H9 (cell line): ENCODE data around the gene ATP6V1G3. TPM values are rescaled to one million over a fixed set of nuclear protein-coding genes. Genes with fewer than 3 reads are reported as not detected.

Source experiments
- DNase-seq: peaks from one replicate; pipeline ENCODE4 v3.0.0-alpha.2; 2017
- H2AFZ ChIP-seq: one replicate; pipeline ENCODE4 v1.6.1; 2013; ENCODE audit warnings: mild to moderate bottlenecking, low read length, control low read depth, moderate library complexity
- H2AK5ac ChIP-seq: 2 replicates; pipeline ENCODE4 v1.6.1; 2013; ENCODE audit warnings: low read length, control low read depth, mixed read lengths; ENCODE audit not compliant: insufficient read length
- H2BK120ac ChIP-seq: one replicate; pipeline ENCODE4 v1.6.1; 2013; ENCODE audit warnings: low read depth, mild to moderate bottlenecking, low read length, control low read depth, inconsistent platforms; ENCODE audit not compliant: poor library complexity, severe bottlenecking
- H2BK12ac ChIP-seq: 2 replicates; pipeline ENCODE4 v1.6.1; 2013; ENCODE audit warnings: low read length, control low read depth, mixed read lengths, low read depth; ENCODE audit not compliant: insufficient read length
- H2BK15ac ChIP-seq: 2 replicates; pipeline ENCODE4 v1.6.1; 2013; ENCODE audit warnings: low read depth, low read length, control low read depth
- H2BK20ac ChIP-seq: one replicate; pipeline ENCODE4 v1.6.1; 2013; ENCODE audit warnings: low read depth, mild to moderate bottlenecking, low read length, control low read depth, inconsistent platforms; ENCODE audit not compliant: poor library complexity, severe bottlenecking
- H2BK5ac ChIP-seq: 2 replicates; pipeline ENCODE4 v1.6.1; 2013; ENCODE audit warnings: low read length, control low read depth, mixed read lengths; ENCODE audit not compliant: insufficient read length
- H3K14ac ChIP-seq: 2 replicates; pipeline ENCODE4 v1.6.1; 2013; ENCODE audit warnings: low read length, control low read depth; ENCODE audit not compliant: insufficient read depth
- H3K18ac ChIP-seq: 2 replicates; pipeline ENCODE4 v1.6.1; 2013; ENCODE audit warnings: low read depth, mild to moderate bottlenecking, mixed read lengths, low read length, control low read depth; ENCODE audit not compliant: insufficient read length
- H3K23ac ChIP-seq: 2 replicates; pipeline ENCODE4 v1.6.1; 2013; ENCODE audit warnings: low read length, control low read depth, mixed read lengths, low read depth; ENCODE audit not compliant: insufficient read length
- H3K23me2 ChIP-seq: 2 replicates; pipeline ENCODE4 v1.6.1; 2013; ENCODE audit warnings: low read depth, mild to moderate bottlenecking, mixed read lengths, low read length, control low read depth; ENCODE audit not compliant: insufficient read length, poor library complexity, severe bottlenecking
- H3K27ac ChIP-seq: 2 replicates; pipeline ENCODE4 v1.5.1; 2013; ENCODE audit warnings: low read length, control low read depth, mixed read lengths, low read depth; ENCODE audit not compliant: insufficient read length
- H3K27me3 ChIP-seq: 2 replicates; pipeline ENCODE4 v1.6.1; 2013; ENCODE audit warnings: low read length, control low read depth, inconsistent platforms; ENCODE audit not compliant: insufficient read depth
- H3K4ac ChIP-seq: 2 replicates; pipeline ENCODE4 v1.6.1; 2013; ENCODE audit warnings: low read depth, mild to moderate bottlenecking, control low read depth, inconsistent platforms, low read length, moderate library complexity
- H3K4me1 ChIP-seq: 2 replicates; pipeline ENCODE4 v1.6.1; 2013; ENCODE audit warnings: low read length, control low read depth, inconsistent platforms; ENCODE audit not compliant: insufficient read depth
- H3K4me2 ChIP-seq: 2 replicates; pipeline ENCODE4 v1.6.1; 2013; ENCODE audit warnings: low read length, control low read depth, mixed read lengths; ENCODE audit not compliant: insufficient read length, insufficient read depth
- H3K56ac ChIP-seq: 2 replicates; pipeline ENCODE4 v1.6.1; 2013; ENCODE audit warnings: low read depth, mild to moderate bottlenecking, mixed read lengths, low read length, control low read depth; ENCODE audit not compliant: insufficient read length
- H3K79me1 ChIP-seq: 2 replicates; pipeline ENCODE4 v1.6.1; 2013; ENCODE audit warnings: low read depth, mild to moderate bottlenecking, moderate library complexity, low read length, control low read depth, inconsistent platforms; ENCODE audit not compliant: insufficient read depth, poor library complexity, severe bottlenecking
- H3K79me2 ChIP-seq: 2 replicates; pipeline ENCODE4 v1.6.1; 2013; ENCODE audit warnings: low read length, control low read depth, inconsistent platforms; ENCODE audit not compliant: insufficient read depth
- H3K9ac ChIP-seq: 2 replicates; pipeline ENCODE4 v1.6.1; 2013; ENCODE audit warnings: low read length, control low read depth, mixed read lengths; ENCODE audit not compliant: insufficient read length; ENCODE audit errors: extremely low read depth
- H3K9me3 ChIP-seq: one replicate; pipeline ENCODE4 v1.6.1; 2013; ENCODE audit warnings: low read depth, low read length, inconsistent platforms; ENCODE audit not compliant: control insufficient read depth
- H3T11ph ChIP-seq: one replicate; pipeline ENCODE4 v1.6.1; 2013; ENCODE audit warnings: mild to moderate bottlenecking, low read length, control low read depth, inconsistent platforms
- H4K20me1 ChIP-seq: one replicate; pipeline ENCODE4 v1.6.1; 2013; ENCODE audit not compliant: control insufficient read depth, insufficient read length, insufficient read depth
- H4K5ac ChIP-seq: 2 replicates; pipeline ENCODE4 v1.6.1; 2013; ENCODE audit warnings: low read depth, mild to moderate bottlenecking, mixed read lengths, low read length, control low read depth; ENCODE audit not compliant: insufficient read length
- H4K8ac ChIP-seq: replicated peaks from 2 replicates; pipeline ENCODE4 v1.6.1; 2013; ENCODE audit warnings: low read length, control low read depth, mixed read lengths, low read depth; ENCODE audit not compliant: insufficient read length
- H4K91ac ChIP-seq: 2 replicates; pipeline ENCODE4 v1.6.1; 2013; ENCODE audit warnings: low read depth, mild to moderate bottlenecking, moderate library complexity, mixed read lengths, low read length, control low read depth; ENCODE audit not compliant: insufficient read length
- H3K27ac Mint-ChIP-seq, 3 experiments: 2 replicates in 2 of 3; 3 replicates in 1 of 3; pipeline ENCODE4 v1.8.0; 2020 to 2021; ENCODE audit warnings: mixed read lengths in 3 of 3, mild to moderate bottlenecking in 1 of 3, moderate library complexity in 1 of 3
- H3K27me3 Mint-ChIP-seq: 2 replicates; pipeline ENCODE4 v1.8.0; 2021; ENCODE audit warnings: low read depth, mild to moderate bottlenecking, moderate library complexity, mixed read lengths
- H3K36me3 Mint-ChIP-seq, 3 experiments: 2 replicates in 2 of 3; 3 replicates in 1 of 3; pipeline ENCODE4 v1.8.0; 2020 to 2021; ENCODE audit warnings: low read depth in 3 of 3, mixed read lengths in 3 of 3; ENCODE audit not compliant: insufficient read depth in 1 of 3
- H3K4me1 Mint-ChIP-seq, 2 experiments: 2 replicates each; pipeline ENCODE4 v1.8.0; 2020; ENCODE audit warnings: mixed read lengths in 2 of 2
- H3K4me3 Mint-ChIP-seq, 2 experiments: 2 replicates in 1 of 2; 3 replicates in 1 of 2; pipeline ENCODE4 v1.8.0; 2020 to 2021; ENCODE audit warnings: mild to moderate bottlenecking in 2 of 2, mixed read lengths in 2 of 2, moderate library complexity in 1 of 2
- H3K9me3 Mint-ChIP-seq, 2 experiments: 2 replicates in 1 of 2; 3 replicates in 1 of 2; pipeline ENCODE4 v1.8.0; 2020; ENCODE audit warnings: mild to moderate bottlenecking in 2 of 2, mixed read lengths in 2 of 2, moderate library complexity in 1 of 2
- WGBS: extraction: QIAGEN DNeasy Blood & Tissue Kit; methylation state at CpG from one replicate; pipeline ENCODE4 v1.1.7; 2013; ENCODE audit warnings: missing lambda C conversion rate, low lambda C conversion rate, mixed read lengths; ENCODE audit not compliant: insufficient read length; ENCODE audit errors: extremely low coverage; 5-methylcytosine and 5-hydroxymethylcytosine counted together
- total RNA-seq: library from RNA; stranded (reverse); gene quantifications from 2 replicates; pipeline ENCODE4 v1.2.1, GENCODE V29; 2021
- TF ChIP-seq, protein P1 (sequence below): fragments of 200-600 bp; sonication (generic); conservative IDR thresholded peaks from 3 replicates; pipeline ENCODE4 v1.8.0; 2021; ENCODE audit warnings: antibody characterized with exemption, mild to moderate bottlenecking

The ATP6V1G3 gene
- total RNA-seq, 1 experiment from 2014 or later, result not detected

- Histone ChIP-seq H3K23ac (no peak overlapping the region), H2BK20ac (no peak overlapping the region), H3K14ac (no peak overlapping the region), H3K9me3 (no peaks in the 10 kb centered on the region), H3T11ph (no peak overlapping the region), H3K4me1 (no peaks in the 10 kb centered on the region; the same call in 1 of the 2 replicates), H3K27me3 (no peaks in the 10 kb centered on the region), H3K23me2 (no peaks in the 10 kb centered on the region), H2BK15ac (no peak overlapping the region), H4K5ac (no peak overlapping the region), H3K56ac (no peak overlapping the region), H2BK12ac (no peak overlapping the region), H2AK5ac (no peak overlapping the region), H3K9ac (no peak overlapping the region), H3K4ac (no peak overlapping the region), H3K79me2 (no peaks in the 10 kb centered on the region), H2BK5ac (no peak overlapping the region), H4K20me1 (no peaks in the 10 kb centered on the region), H4K8ac (no peak overlapping the region), H3K79me1 (no peaks in the 10 kb centered on the region), H4K91ac (no peak overlapping the region), H3K27ac (no peak overlapping the region), H3K18ac (no peak overlapping the region), H2AFZ (no peak overlapping the region), H2BK120ac (no peak overlapping the region), H3K4me2 (no peak overlapping the region)
- no peak for DNase-seq
- H3K27me3 Mint-ChIP-seq, result no peaks in the 10 kb centered on the region
- no peaks in the 10 kb centered on the region; a peak in 1 of 7 replicates for H3K36me3 Mint-ChIP-seq
- H3K27ac Mint-ChIP-seq, result no peak overlapping the region
- TF ChIP-seq, protein P1, sequence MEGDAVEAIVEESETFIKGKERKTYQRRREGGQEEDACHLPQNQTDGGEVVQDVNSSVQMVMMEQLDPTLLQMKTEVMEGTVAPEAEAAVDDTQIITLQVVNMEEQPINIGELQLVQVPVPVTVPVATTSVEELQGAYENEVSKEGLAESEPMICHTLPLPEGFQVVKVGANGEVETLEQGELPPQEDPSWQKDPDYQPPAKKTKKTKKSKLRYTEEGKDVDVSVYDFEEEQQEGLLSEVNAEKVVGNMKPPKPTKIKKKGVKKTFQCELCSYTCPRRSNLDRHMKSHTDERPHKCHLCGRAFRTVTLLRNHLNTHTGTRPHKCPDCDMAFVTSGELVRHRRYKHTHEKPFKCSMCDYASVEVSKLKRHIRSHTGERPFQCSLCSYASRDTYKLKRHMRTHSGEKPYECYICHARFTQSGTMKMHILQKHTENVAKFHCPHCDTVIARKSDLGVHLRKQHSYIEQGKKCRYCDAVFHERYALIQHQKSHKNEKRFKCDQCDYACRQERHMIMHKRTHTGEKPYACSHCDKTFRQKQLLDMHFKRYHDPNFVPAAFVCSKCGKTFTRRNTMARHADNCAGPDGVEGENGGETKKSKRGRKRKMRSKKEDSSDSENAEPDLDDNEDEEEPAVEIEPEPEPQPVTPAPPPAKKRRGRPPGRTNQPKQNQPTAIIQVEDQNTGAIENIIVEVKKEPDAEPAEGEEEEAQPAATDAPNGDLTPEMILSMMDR, result no peak
- no CpG with 5 or more reads among the region's 3 CpGs for WGBS
- no peaks in the 10 kb centered on the region for H3K9me3 Mint-ChIP-seq
- peaks cover 7 to 8% of the 10 kb centered on the region in 2 experiments for H3K4me1 Mint-ChIP-seq
- no peak overlapping the region for H3K4me3 Mint-ChIP-seq
Observed at GRCh38 chr1:198530953-198531352, 9.5 kb downstream of the ATP6V1G3 start.
